IMR-90 (cell line): Measurements from ENCODE around the gene STMN3. TPM values are rescaled to one million over a fixed set of nuclear protein-coding genes. Genes with fewer than 3 reads are reported as not detected.

Source experiments
- ATAC-seq: fragments of 200-7000 bp; cut with Tn5 transposase; 2 replicates; pipeline ENCODE4 v1.9.1; 2020; ENCODE audit warnings: low read depth, mild to moderate bottlenecking, moderate library complexity
- BruUV-seq: library from RNA; stranded (reverse); fragments of 400-500 nt; replicated peaks from 2 replicates; lab custom pipeline; 2021; lab: Mats Ljungman, UMichigan
- CTCF ChIA-PET: fragments of 300-600 bp; formaldehyde crosslinking; extraction: SDS; loops from one replicate; lab custom pipeline; 2021; ENCODE audit warnings: antibody characterized with exemption; lab: Yijun Ruan, JAX
- POLR2A ChIA-PET: fragments of 300-600 bp; sonication (Branson Sonifier 250); formaldehyde crosslinking; loops from one replicate; lab custom pipeline; 2022; ENCODE audit warnings: antibody characterized with exemption; ENCODE audit not compliant: unreplicated experiment; lab: Charles Lee
- DNase-seq: peaks from one replicate; pipeline ENCODE4 v3.0.0; 2013
- H2AFZ ChIP-seq: replicated peaks from 2 replicates; pipeline ENCODE3; 2013; ENCODE audit warnings: low read length, mild to moderate bottlenecking; ENCODE audit not compliant: poor library complexity
- H2AK5ac ChIP-seq: 2 replicates; pipeline ENCODE4 v1.6.1; 2013; ENCODE audit warnings: low read depth, low read length, inconsistent platforms
- H2AK9ac ChIP-seq: replicated peaks from 2 replicates; pipeline ENCODE3; 2013; ENCODE audit warnings: mild to moderate bottlenecking, low read depth, low read length, moderate library complexity; ENCODE audit not compliant: poor library complexity
- H2BK120ac ChIP-seq: 2 replicates; pipeline ENCODE4 v1.6.1; 2013; ENCODE audit warnings: low read depth, low read length, inconsistent platforms
- H2BK15ac ChIP-seq: 3 replicates; pipeline ENCODE4 v1.6.1; 2013; ENCODE audit warnings: low read depth, low read length, inconsistent platforms
- H2BK20ac ChIP-seq: 2 replicates; pipeline ENCODE4 v1.6.1; 2013; ENCODE audit warnings: low read depth, mild to moderate bottlenecking, inconsistent platforms, low read length, moderate library complexity
- H2BK5ac ChIP-seq: 2 replicates; pipeline ENCODE4 v1.6.1; 2013; ENCODE audit warnings: mild to moderate bottlenecking, low read depth, low read length, inconsistent platforms; ENCODE audit not compliant: poor library complexity, severe bottlenecking
- H3K14ac ChIP-seq: replicated peaks from 2 replicates; pipeline ENCODE4 v1.6.1; 2013; ENCODE audit warnings: low read depth, low read length, inconsistent platforms
- H3K18ac ChIP-seq: 2 replicates; pipeline ENCODE4 v1.6.1; 2013; ENCODE audit warnings: low read depth, low read length, control low read depth
- H3K23ac ChIP-seq: 2 replicates; pipeline ENCODE4 v1.6.1; 2013; ENCODE audit warnings: low read depth, low read length, inconsistent platforms
- H3K27ac ChIP-seq: 2 replicates; pipeline ENCODE4 v1.5.1; 2013; ENCODE audit warnings: mild to moderate bottlenecking, control low read depth, low read length; ENCODE audit not compliant: insufficient read depth
- H3K27me3 ChIP-seq: 2 replicates; pipeline ENCODE4 v1.6.1; 2013; ENCODE audit warnings: low read length; ENCODE audit not compliant: control insufficient read depth, insufficient read depth
- H3K36me3 ChIP-seq: 2 replicates; pipeline ENCODE4 v1.6.1; 2013; ENCODE audit warnings: low read length, mixed read lengths; ENCODE audit not compliant: control insufficient read depth, insufficient read depth
- H3K4ac ChIP-seq: 2 replicates; pipeline ENCODE4 v1.6.1; 2013; ENCODE audit warnings: low read depth, low read length, inconsistent platforms
- H3K4me1 ChIP-seq: 2 replicates; pipeline ENCODE4 v1.6.1; 2013; ENCODE audit warnings: low read length, mixed read lengths; ENCODE audit not compliant: control insufficient read depth, insufficient read depth
- H3K4me2 ChIP-seq: 2 replicates; pipeline ENCODE4 v1.6.1; 2013; ENCODE audit warnings: low read depth, mild to moderate bottlenecking, control low read depth, low read length, moderate library complexity
- H3K4me3 ChIP-seq: 2 replicates; pipeline ENCODE4 v1.5.1; 2013; ENCODE audit warnings: low read depth, mild to moderate bottlenecking, control low read depth, low read length, moderate library complexity; ENCODE audit not compliant: insufficient read depth
- H3K56ac ChIP-seq: 2 replicates; pipeline ENCODE4 v1.6.1; 2013; ENCODE audit warnings: low read length, inconsistent platforms; ENCODE audit not compliant: insufficient read depth; ENCODE audit errors: extremely low read depth
- H3K79me1 ChIP-seq, 2 experiments: 2 replicates each; pipeline ENCODE4 v1.6.1; 2013; ENCODE audit warnings: low read length in 2 of 2, inconsistent platforms in 1 of 2, low read depth in 1 of 2
- H3K9ac ChIP-seq: 2 replicates; pipeline ENCODE4 v1.6.1; 2013; ENCODE audit warnings: low read depth, low read length, control low read depth
- H3K9me1 ChIP-seq: 2 replicates; pipeline ENCODE4 v1.6.1; 2013; ENCODE audit warnings: low read length, inconsistent platforms; ENCODE audit not compliant: insufficient read depth
- H3K9me3 ChIP-seq: 2 replicates; pipeline ENCODE4 v1.6.1; 2013; ENCODE audit warnings: low read length; ENCODE audit not compliant: control insufficient read depth, insufficient read depth
- H4K20me1 ChIP-seq: 2 replicates; pipeline ENCODE4 v1.6.1; 2013; ENCODE audit warnings: low read length, inconsistent platforms; ENCODE audit not compliant: insufficient read depth
- H4K5ac ChIP-seq: 2 replicates; pipeline ENCODE4 v1.6.1; 2013; ENCODE audit warnings: mild to moderate bottlenecking, low read depth, low read length, control low read depth
- H4K8ac ChIP-seq, 2 experiments: 2 replicates each; pipeline ENCODE4 v1.6.1; 2013; ENCODE audit warnings: low read depth in 2 of 2, low read length in 2 of 2, control low read depth in 1 of 2, inconsistent platforms in 1 of 2
- H4K91ac ChIP-seq: 2 replicates; pipeline ENCODE4 v1.6.1; 2013; ENCODE audit warnings: low read depth, low read length, inconsistent platforms; ENCODE audit not compliant: insufficient read depth
- BHLHE40 ChIP-seq: fragments of 150-350 bp; IDR thresholded peaks from 2 replicates; pipeline ENCODE4 v1.6.1; 2016; ENCODE audit warnings: mild to moderate bottlenecking, low read depth, low read length
- CEBPB ChIP-seq: IDR thresholded peaks from 2 replicates; pipeline ENCODE4 v1.6.1; 2012; ENCODE audit warnings: low read depth, low read length, improper control_type of control experiment
- CHD1 ChIP-seq: IDR thresholded peaks from 2 replicates; pipeline ENCODE4 v1.6.1; 2012; ENCODE audit warnings: low read depth, low read length, improper control_type of control experiment
- CTCF ChIP-seq: conservative IDR thresholded peaks from 2 replicates; pipeline ENCODE4 v1.5.1; 2012; ENCODE audit warnings: mild to moderate bottlenecking, low read depth, low read length, improper control_type of control experiment
- FOS ChIP-seq: fragments of 150-350 bp; IDR thresholded peaks from 2 replicates; pipeline ENCODE4 v1.6.1; 2016; ENCODE audit warnings: low read depth, low read length
- MAZ ChIP-seq: IDR thresholded peaks from 2 replicates; pipeline ENCODE4 v1.6.1; 2012; ENCODE audit warnings: low read depth, mild to moderate bottlenecking, low read length, improper control_type of control experiment, moderate library complexity, borderline replicate concordance
- MXI1 ChIP-seq: IDR thresholded peaks from 2 replicates; pipeline ENCODE4 v1.6.1; 2012; ENCODE audit warnings: low read depth, mild to moderate bottlenecking, low read length, moderate library complexity, borderline replicate concordance
- NFE2L2 ChIP-seq: fragments of 150-350 bp; IDR thresholded peaks from 2 replicates; pipeline ENCODE4 v1.6.1; 2016; ENCODE audit warnings: low read depth, mild to moderate bottlenecking, low read length
- POLR2A ChIP-seq: IDR thresholded peaks from 2 replicates; pipeline ENCODE4 v1.6.1; 2012; ENCODE audit warnings: mild to moderate bottlenecking, low read depth, low read length
- RAD21 ChIP-seq: IDR thresholded peaks from 2 replicates; pipeline ENCODE4 v1.6.1; 2012; ENCODE audit warnings: low read length, improper control_type of control experiment
- RCOR1 ChIP-seq: IDR thresholded peaks from 2 replicates; pipeline ENCODE4 v1.6.1; 2012; ENCODE audit warnings: mild to moderate bottlenecking, low read length, improper control_type of control experiment; ENCODE audit not compliant: insufficient replicate concordance
- RFX5 ChIP-seq: IDR thresholded peaks from 2 replicates; pipeline ENCODE4 v1.8.0; 2012; ENCODE audit warnings: low read depth, mild to moderate bottlenecking, low read length, moderate library complexity
- SMC3 ChIP-seq: fragments of 150-350 bp; IDR thresholded peaks from 2 replicates; pipeline ENCODE4 v1.6.1; 2016; ENCODE audit warnings: low read depth, mild to moderate bottlenecking, antibody characterized with exemption, low read length, moderate library complexity
- WGBS, 2 experiments: methylation state at CpG; one replicate each; pipeline versions ENCODE4 v1.1.5 to v1.1.7; 2013; ENCODE audit warnings: missing lambda C conversion rate in 2 of 2; ENCODE audit not compliant: insufficient read length in 1 of 2; ENCODE audit errors: extremely low coverage in 2 of 2; 5-methylcytosine and 5-hydroxymethylcytosine counted together
- dilution Hi-C: fragments of 300-500 bp; cut with HindIII; formaldehyde crosslinking; loops from one replicate; pipeline ENCODE4 v1.14.3; 2018; ENCODE audit warnings: low sequenced_read_pairs; ENCODE audit not compliant: unreplicated experiment
- in situ Hi-C: fragments of 300-500 bp; cut with MboI; formaldehyde crosslinking; loops from 3 replicates; pipeline ENCODE4 v1.14.3; 2019; ENCODE audit warnings: low sequenced_read_pairs, inconsistent platforms, mixed read lengths
- intact Hi-C: fragments of 100-400 bp; cut with micrococcal nuclease; formaldehyde crosslinking; loops from 2 replicates; pipeline ENCODE4 v1.10.0; 2022
- polyA plus RNA-seq, 3 experiments: library from polyadenylated mRNA; depleted of rRNA; stranded (reverse); fragments of >200 nt; gene quantifications; 2 replicates each; pipeline ENCODE4 v1.2.3, GENCODE V29; 2012; ENCODE audit warnings: low replicate concordance in 1 of 3
- total RNA-seq: library from RNA; depleted of rRNA; stranded (reverse); fragments of >200 nt; gene quantifications from 2 replicates; pipeline ENCODE4 v1.2.3, GENCODE V29; 2012

The STMN3 gene
- total and polyA plus RNA-seq, 2 of the 4 experiments (the other 2 are of a cell fraction), result 20.3 to 62.3 TPM

GRCh38 chr20:63655249-63655648 is 2.0 kb upstream of the STMN3 start:
- Histone ChIP-seq H3K79me1 (peaks cover 10 to 30% of the 10 kb centered on the region in 2 experiments; a peak in 3 of 4 replicates), H2AFZ (no peak overlapping the region), H3K36me3 (no peaks in the 10 kb centered on the region), H2BK5ac (no peak overlapping the region), H3K56ac (no peak overlapping the region), H3K4me2 (no peak overlapping the region), H3K27ac (no peak overlapping the region), H3K9ac (no peak overlapping the region), H4K91ac (no peak overlapping the region), H4K8ac (no peak overlapping the region), H3K9me1 (0 out of 2 replicates have a peak, but pooled peaks cover 12% of the 10 kb centered on the region), H3K4ac (0 out of 2 replicates have a peak overlapping the region, but pooled peaks have one; percentile 12), H3K23ac (no peak overlapping the region; the same call in 1 of the 2 replicates), H3K4me3 (no peak overlapping the region), H2AK5ac (0 out of 2 replicates have a peak overlapping the region, but pooled peaks have one; percentile 24), H2AK9ac (no peak overlapping the region), H4K20me1 (peaks cover 14% of the 10 kb centered on the region), H3K18ac (no peak overlapping the region), H3K14ac (no peak overlapping the region), H3K27me3 (no peaks in the 10 kb centered on the region), H2BK15ac (no peak overlapping the region), H2BK20ac (no peak overlapping the region), H3K9me3 (no peaks in the 10 kb centered on the region), H3K4me1 (peaks cover 17% of the 10 kb centered on the region), H4K5ac (no peak overlapping the region), H2BK120ac (no peak overlapping the region)
- TF ChIP-seq CHD1, result no peak
- TF ChIP-seq MXI1, result no peak
- TF ChIP-seq BHLHE40, result no peak
- no peak for TF ChIP-seq CEBPB
- TF ChIP-seq SMC3, result no peak
- TF ChIP-seq RAD21, result no peak
- no peak for TF ChIP-seq RFX5
- TF ChIP-seq FOS, result no peak
- TF ChIP-seq MAZ, result no peak
- no peak for TF ChIP-seq POLR2A
- TF ChIP-seq CTCF, result no peak
- TF ChIP-seq RCOR1, result no peak
- TF ChIP-seq NFE2L2, result no peak
- in situ Hi-C loops, result no loop called here
- BruUV-seq, result no TSS peak
- intact Hi-C loops, result loop anchor here (10.0 kb wide), 1 partner anchor 120 kb away; the partner anchor contains the start of gene PTK6
- 85% methylated on average over 2 of the region's 4 CpGs; no CpG with 5 or more reads in 1 of the 2 experiments for WGBS, 2 experiments
- POLR2A ChIA-PET, result no interaction called here
- DNase-seq (no peak), ATAC-seq (no peak)
- CTCF ChIA-PET, result no interaction called here
- dilution Hi-C loops, result no loop called here
